ENCODE results near the gene ID3.

GRCh38 chr1:23509896-23510295, 49.4 kb downstream of the ID3 start:
- no peak for TF ChIP-seq EZH2 (IDR thresholded peaks at IDR 0.05; ENCODE audit: borderline replicate concordance, insufficient read depth, low read length, poor library complexity, severe bottlenecking)
- TF ChIP-seq CTCF (IDR thresholded peaks at IDR 0.05; ENCODE audit: poor library complexity, severe bottlenecking), result no peak
- no peak for TF ChIP-seq TAF1 (IDR thresholded peaks at IDR 0.05; ENCODE audit: low read depth)

Measured in neural cell (in vitro differentiated cells).